GM21786 (cell line): ENCODE measurements around the gene KNG1.
"Not testable (repeated sequence)": the region's sequence is repeated elsewhere in the genome, so short reads cannot be mapped to it uniquely, and the experiment has no call there.

ENCODE experiments used
- ATAC-seq: cut with Tn5 transposase; IDR thresholded peaks from one replicate; pipeline ENCODE4 v1.9.1; 2021; ENCODE audit not compliant: unreplicated experiment

Gene KNG1

GRCh38 chr3:186717039-186717457, at the start of gene KNG1:
Gene KNG1, plus strand, starts transcription at chr3:186717359. Its CDS starts 184 bp downstream, at chr3:186717543.
- ATAC-seq: no peak

GRCh38 chr3:186668426-186668825, 48.7 kb upstream of the KNG1 start:
- no peak for ATAC-seq

GRCh38 chr3:186669378-186670084, 47.6 kb upstream of the KNG1 start:
- ATAC-seq: no peak

- no peak for ATAC-seq
Measured at GRCh38 chr3:186670155-186670554, 47.0 kb upstream of the KNG1 start.

GRCh38 chr3:186671051-186671450, 46.1 kb upstream of the KNG1 start:
- no peak for ATAC-seq

- no peak for ATAC-seq
Measured at GRCh38 chr3:186678604-186679003, 38.6 kb upstream of the KNG1 start.

- ATAC-seq: no peak
Measured at GRCh38 chr3:186679151-186679550, 38.0 kb upstream of the KNG1 start.

GRCh38 chr3:186680869-186681268, 36.3 kb upstream of the KNG1 start:
- ATAC-seq: no peak

- ATAC-seq: no peak
Measured at GRCh38 chr3:186682812-186683211, 34.3 kb upstream of the KNG1 start.

GRCh38 chr3:186683979-186684378, 33.2 kb upstream of the KNG1 start:
- no peak for ATAC-seq

GRCh38 chr3:186686475-186686874, 30.7 kb upstream of the KNG1 start:
- not testable (repeated sequence) for ATAC-seq

- no peak for ATAC-seq
Measured at GRCh38 chr3:186687120-186687651, 30.0 kb upstream of the KNG1 start.

GRCh38 chr3:186690304-186690703, 26.9 kb upstream of the KNG1 start:
- not testable (repeated sequence) for ATAC-seq

GRCh38 chr3:186691676-186692075, 25.5 kb upstream of the KNG1 start:
- ATAC-seq: no peak

- no peak for ATAC-seq
Measured at GRCh38 chr3:186693843-186694242, 23.3 kb upstream of the KNG1 start.

GRCh38 chr3:186694288-186695032, 22.7 kb upstream of the KNG1 start:
- ATAC-seq: no peak

GRCh38 chr3:186696522-186696921, 20.6 kb upstream of the KNG1 start:
- no peak for ATAC-seq

- no peak for ATAC-seq
Measured at GRCh38 chr3:186697510-186697909, 19.6 kb upstream of the KNG1 start.

GRCh38 chr3:186700267-186700666, 16.9 kb upstream of the KNG1 start:
- no peak for ATAC-seq

- not testable (repeated sequence) for ATAC-seq
Measured at GRCh38 chr3:186702451-186702850, 14.7 kb upstream of the KNG1 start.

GRCh38 chr3:186705882-186706780, 11.0 kb upstream of the KNG1 start:
- peak; percentile 95 for ATAC-seq
